ENCODE data around the gene MED29.

DNA sequence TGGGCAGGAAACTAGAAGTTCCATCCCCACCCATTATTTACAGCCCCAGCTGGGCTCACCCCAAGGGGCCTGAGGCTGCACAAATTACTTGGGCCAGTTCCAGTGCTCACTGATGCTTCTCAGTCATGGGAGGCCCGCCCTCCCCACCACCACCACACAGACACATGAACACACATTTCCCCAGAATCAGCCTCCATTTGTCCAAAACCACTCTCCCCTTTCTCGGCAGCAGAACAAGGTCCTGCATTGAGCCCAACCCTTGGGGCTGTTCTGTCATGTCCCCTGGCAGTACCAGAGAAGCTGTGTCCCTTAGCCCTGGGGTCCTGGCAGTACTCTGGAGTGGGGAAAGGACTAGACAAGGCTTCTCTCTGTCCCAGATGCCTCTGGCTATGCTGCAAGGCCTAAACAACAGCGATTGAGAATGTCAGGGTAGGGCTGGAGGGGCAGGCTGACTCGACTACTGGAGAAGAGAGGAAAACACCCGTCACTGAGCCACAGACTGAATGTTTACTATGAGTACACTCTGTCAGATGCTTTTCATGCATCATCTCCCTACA lies 27.2 kb upstream of the MED29 start:
- TF ChIP-seq, protein P1, sequence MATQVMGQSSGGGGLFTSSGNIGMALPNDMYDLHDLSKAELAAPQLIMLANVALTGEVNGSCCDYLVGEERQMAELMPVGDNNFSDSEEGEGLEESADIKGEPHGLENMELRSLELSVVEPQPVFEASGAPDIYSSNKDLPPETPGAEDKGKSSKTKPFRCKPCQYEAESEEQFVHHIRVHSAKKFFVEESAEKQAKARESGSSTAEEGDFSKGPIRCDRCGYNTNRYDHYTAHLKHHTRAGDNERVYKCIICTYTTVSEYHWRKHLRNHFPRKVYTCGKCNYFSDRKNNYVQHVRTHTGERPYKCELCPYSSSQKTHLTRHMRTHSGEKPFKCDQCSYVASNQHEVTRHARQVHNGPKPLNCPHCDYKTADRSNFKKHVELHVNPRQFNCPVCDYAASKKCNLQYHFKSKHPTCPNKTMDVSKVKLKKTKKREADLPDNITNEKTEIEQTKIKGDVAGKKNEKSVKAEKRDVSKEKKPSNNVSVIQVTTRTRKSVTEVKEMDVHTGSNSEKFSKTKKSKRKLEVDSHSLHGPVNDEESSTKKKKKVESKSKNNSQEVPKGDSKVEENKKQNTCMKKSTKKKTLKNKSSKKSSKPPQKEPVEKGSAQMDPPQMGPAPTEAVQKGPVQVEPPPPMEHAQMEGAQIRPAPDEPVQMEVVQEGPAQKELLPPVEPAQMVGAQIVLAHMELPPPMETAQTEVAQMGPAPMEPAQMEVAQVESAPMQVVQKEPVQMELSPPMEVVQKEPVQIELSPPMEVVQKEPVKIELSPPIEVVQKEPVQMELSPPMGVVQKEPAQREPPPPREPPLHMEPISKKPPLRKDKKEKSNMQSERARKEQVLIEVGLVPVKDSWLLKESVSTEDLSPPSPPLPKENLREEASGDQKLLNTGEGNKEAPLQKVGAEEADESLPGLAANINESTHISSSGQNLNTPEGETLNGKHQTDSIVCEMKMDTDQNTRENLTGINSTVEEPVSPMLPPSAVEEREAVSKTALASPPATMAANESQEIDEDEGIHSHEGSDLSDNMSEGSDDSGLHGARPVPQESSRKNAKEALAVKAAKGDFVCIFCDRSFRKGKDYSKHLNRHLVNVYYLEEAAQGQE (IDR thresholded peaks at IDR 0.05; ENCODE audit: low read depth): no peak
- TF ChIP-seq MAX (IDR thresholded peaks at IDR 0.05) (no peak), EGR1 (IDR thresholded peaks at IDR 0.05) (no peak)

Measured in Ishikawa (cell line).